GM18907 (cell line): ENCODE measurements around the gene PCDHB10.

ENCODE experiments used
- ATAC-seq: cut with Tn5 transposase; IDR thresholded peaks from one replicate; pipeline ENCODE4 v1.9.1; 2021; ENCODE audit warnings: mild to moderate bottlenecking, moderate library complexity; ENCODE audit not compliant: unreplicated experiment

The PCDHB10 gene

GRCh38 chr5:141236516-141237313 is 44.6 kb downstream of the PCDHB10 start:
- no peak for ATAC-seq

DNA sequence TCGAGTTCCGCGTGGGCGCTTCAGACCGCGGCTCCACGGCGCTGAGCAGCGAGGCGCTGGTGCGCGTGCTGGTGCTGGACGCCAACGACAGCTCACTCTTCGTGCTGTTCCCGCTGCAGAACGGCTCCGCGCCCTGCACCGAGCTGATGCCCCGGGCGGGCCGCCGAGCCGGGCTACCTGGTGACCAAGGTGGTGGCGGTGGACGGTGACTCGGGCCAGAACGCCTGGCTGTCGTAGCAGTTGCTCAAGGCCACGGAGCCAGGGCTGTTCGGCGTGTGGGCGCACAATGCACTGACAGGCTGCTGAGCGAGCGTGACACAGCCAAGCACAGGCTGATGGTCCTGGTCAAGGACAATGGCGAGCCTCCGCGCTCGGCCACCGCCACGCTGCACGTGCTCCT is 49.3 kb downstream of the PCDHB10 start:
- ATAC-seq, result no peak
